Ishikawa (cell line): Measurements from ENCODE around the gene MAST4.

Experiments
- CEBPB ChIP-seq: IDR thresholded peaks from 2 replicates; pipeline ENCODE4 v1.6.1; 2012
- CREB1 ChIP-seq: IDR thresholded peaks from 2 replicates; pipeline ENCODE4 v1.6.1; 2012; ENCODE audit warnings: low read depth
- EP300 ChIP-seq: IDR thresholded peaks from 2 replicates; pipeline ENCODE4 v1.6.1; 2012; ENCODE audit warnings: borderline replicate concordance
- FOXM1 ChIP-seq: IDR thresholded peaks from 2 replicates; pipeline ENCODE4 v1.6.1; 2012; ENCODE audit warnings: low read depth, borderline replicate concordance
- MAX ChIP-seq: IDR thresholded peaks from 2 replicates; pipeline ENCODE4 v1.6.1; 2012
- RAD21 ChIP-seq: IDR thresholded peaks from 2 replicates; pipeline ENCODE4 v1.6.1; 2012; ENCODE audit warnings: low read depth
- TCF12 ChIP-seq: IDR thresholded peaks from 2 replicates; pipeline ENCODE4 v1.6.1; 2012; ENCODE audit warnings: low read depth
- TEAD4 ChIP-seq: IDR thresholded peaks from 2 replicates; pipeline ENCODE4 v1.6.1; 2012
- YY1 ChIP-seq: IDR thresholded peaks from 2 replicates; pipeline ENCODE4 v1.6.1; 2012; ENCODE audit warnings: low read depth
- TF ChIP-seq, protein P1 (sequence below): IDR thresholded peaks from 2 replicates; pipeline ENCODE4 v1.6.1; 2012

DNA sequence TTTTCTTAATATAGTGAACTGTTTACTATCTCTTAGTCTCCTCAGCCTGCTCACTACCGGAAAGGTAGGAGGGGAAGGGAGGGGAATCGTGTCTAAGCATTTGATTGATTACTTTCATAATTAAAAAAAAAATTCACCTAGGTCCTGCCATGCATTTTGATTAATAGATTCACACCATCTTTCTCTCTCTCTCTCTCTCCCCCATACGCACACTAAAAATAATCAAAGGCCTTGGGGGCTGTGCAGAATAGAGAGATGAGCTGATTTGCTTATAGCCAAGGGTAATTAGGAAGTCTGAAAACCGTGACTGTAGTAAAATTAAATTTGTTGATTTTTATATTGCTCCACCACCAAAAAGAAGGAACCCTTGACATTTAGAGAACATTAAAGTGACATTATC lies 550.8 kb downstream of the MAST4 start:
- no peak for TF ChIP-seq MAX
- no peak for TF ChIP-seq FOXM1
- no peak for TF ChIP-seq TCF12
- TF ChIP-seq, protein P1, sequence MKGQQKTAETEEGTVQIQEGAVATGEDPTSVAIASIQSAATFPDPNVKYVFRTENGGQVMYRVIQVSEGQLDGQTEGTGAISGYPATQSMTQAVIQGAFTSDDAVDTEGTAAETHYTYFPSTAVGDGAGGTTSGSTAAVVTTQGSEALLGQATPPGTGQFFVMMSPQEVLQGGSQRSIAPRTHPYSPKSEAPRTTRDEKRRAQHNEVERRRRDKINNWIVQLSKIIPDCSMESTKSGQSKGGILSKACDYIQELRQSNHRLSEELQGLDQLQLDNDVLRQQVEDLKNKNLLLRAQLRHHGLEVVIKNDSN: no peak
- TF ChIP-seq CREB1: no peak
- TF ChIP-seq RAD21: no peak
- TF ChIP-seq EP300: no peak
- no peak for TF ChIP-seq YY1
- TF ChIP-seq CEBPB: no peak
- no peak for TF ChIP-seq TEAD4
